NCI-H82 (cell line): ENCODE results near the gene ST3GAL6.

Experiments used
- DNase-seq: peaks from one replicate; lab custom pipeline; 2025; lab: John Stamatoyannopoulos, UW

The ST3GAL6 gene

DNA sequence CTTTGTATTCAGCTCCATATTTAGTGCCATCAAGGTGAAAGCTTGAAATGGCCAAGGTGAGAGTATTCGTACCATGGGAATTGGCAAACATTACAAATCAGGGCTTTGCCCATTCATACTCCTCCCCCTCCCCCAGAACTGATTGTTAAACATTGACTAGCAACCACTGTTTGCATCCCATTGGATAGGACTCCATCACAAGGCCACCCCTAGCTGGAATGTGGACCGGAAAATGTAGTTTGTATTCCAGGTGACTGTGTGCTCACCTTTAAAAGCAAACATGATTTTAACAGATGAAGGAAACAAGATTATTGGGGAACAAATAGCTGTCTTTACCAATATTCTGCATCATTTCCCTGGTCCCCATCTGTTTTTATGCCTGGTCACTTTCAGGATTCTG, 14.1 kb downstream of the ST3GAL6 start:
- no peak for DNase-seq

DNA sequence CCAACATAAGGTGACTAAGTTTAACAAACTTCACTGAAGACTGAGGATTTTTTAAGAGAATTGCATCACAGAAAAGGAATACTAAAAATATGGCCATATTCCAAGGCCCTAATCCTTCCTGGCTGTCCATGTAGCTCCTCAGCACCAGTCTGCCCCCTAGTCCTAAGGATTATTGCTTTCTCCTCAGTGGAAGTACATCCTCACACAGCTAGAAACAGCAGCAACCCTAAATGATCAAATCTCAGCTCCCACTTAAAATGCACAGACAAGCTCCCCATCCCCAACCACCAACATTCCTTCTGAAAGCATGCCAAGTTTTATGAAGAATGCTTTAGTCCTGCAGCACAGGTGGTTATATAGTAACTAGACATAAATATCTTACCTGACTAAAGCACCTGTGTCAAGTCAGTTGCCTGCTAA, 14.7 kb downstream of the ST3GAL6 start:
- no peak for DNase-seq

DNA sequence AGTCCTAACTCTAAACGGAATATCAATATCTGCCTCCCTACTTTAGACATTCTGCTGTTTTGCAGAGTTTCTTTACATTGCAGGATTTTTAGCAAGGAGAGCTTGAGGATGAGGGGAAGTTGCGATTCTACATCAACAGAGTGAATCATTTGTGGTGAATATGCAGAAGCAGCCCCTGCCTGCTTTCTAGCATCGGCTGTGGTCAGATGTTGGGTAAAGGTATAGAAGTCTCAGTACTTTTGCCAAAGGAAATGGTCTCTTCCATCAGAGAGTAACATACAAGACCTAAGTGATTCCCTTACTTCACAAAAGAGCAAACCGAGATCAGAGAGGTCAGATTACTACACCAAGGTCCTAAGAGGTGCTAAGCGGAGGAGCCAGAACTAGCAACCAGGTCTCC, 15.2 kb downstream of the ST3GAL6 start:
- no peak for DNase-seq

GRCh38 chr3:98778852-98779413, 15.8 kb downstream of the ST3GAL6 start:
- DNase-seq: no peak

DNA sequence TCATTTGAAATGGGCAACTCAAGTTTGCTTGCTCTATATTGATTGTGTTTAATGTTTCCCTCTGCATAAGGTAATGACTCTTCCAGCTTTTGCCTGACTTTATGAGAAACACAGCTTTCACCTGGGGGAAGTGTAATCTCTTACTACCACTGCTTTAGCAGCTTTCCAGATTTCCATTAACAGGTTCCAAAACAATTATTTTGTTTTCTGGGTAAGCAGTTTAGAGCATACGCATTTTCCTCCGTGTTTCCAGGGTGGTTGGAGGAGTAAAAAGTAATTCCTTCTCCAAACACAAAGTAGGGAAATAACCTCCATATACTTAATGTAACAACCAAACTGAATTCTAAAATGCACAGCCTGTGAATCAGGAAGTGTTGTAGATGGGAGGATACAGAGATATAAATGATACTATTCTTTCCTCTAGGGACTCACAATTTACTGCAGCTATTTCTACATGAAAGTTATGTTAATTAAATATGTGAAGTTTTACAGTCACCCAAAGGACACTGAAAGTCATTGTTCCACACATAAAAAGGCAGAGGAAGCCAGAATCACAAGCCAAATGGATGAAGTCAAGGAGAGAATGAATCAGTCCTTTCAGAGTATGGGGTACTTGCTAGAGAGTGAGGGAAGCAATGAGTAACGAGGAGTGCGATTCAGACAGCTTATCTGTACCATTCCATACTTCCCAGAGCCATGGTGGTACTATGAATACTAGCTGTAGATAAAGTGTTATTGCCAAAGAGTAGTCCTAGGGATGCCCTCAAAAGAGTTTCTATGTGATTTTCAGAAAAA, 16.6 kb downstream of the ST3GAL6 start:
- no peak for DNase-seq

- DNase-seq: no peak
These were observed 17.2 kb downstream of the ST3GAL6 start for GRCh38 chr3:98780343-98780742.

DNA sequence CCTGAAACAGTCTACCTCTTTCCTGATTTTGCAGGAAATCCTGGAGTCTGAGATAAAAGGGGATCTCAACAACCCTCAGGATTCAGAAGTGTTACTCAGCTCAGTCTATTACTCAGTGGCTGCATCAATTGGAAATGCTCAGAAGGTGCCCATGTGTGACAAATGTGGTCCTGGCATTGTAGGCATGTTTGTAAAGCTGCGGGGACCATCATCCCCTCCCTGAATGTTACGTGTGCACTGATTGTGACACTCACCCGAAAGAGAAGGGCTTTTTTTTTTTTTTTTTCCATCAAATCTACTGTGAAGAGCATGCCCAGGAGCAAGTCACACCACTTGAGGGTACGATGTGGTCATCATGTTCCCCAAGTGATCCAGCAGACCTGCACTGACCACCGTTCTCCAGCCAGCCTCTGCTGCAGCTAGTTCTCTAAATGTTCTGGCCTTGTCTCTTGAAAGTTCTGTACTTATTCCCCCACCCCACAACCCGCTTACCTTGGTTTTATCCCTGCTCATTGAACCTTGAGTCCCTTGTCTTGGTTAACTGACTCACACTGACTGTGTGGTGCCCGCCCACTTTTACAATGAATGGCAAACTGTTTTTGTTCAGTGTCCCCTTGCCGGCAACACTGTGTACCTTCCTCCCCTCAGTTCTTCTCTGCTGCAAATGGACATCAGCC, 19.8 kb downstream of the ST3GAL6 start:
- DNase-seq: no peak

- DNase-seq: no peak
These were observed 20.9 kb downstream of the ST3GAL6 start for GRCh38 chr3:98784042-98784441.

DNA sequence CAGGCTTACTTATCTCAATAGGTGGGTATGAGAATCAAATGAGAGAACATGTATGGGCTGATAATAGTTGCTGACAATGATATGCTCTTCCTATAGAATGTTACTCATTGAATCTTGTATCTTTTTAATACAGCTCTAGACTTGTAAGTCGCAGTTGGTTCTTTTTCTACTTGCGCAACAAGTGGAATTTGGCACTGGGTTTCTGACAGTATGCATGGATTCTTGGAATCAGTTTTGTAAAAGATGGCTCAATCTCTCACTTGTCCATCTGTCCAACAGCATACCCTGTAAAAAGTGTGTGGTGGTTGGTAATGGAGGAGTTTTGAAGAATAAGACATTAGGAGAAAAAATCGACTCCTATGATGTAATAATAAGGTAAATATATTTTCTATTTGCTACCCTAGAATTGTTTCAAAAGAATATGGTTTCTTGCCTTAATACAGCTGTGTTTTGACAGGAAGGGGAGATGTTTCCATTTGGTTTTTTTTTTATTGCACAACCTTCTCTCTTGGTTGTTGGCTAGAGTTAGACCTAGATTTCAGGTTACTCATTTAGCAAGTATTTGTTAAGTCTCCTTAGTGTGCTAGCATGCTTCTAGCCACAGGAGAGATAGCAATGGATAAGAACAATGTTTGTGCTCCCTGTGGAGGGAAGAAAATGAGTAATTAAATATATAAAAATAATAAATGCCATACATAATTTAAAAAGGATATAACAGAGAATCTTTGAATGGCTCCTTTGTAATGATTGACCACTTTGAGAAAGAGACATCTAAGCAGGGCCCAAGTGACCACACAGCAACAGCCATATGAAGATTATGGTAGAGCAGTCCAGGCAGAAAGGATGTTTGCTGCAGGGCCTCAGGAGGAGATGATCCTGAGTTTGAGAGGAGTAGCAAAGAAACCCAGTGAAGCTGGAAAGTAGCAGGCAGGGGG, 21.8 kb downstream of the ST3GAL6 start:
- DNase-seq: no peak

- DNase-seq: no peak
These were observed 23.3 kb downstream of the ST3GAL6 start for GRCh38 chr3:98786364-98787006.

DNA sequence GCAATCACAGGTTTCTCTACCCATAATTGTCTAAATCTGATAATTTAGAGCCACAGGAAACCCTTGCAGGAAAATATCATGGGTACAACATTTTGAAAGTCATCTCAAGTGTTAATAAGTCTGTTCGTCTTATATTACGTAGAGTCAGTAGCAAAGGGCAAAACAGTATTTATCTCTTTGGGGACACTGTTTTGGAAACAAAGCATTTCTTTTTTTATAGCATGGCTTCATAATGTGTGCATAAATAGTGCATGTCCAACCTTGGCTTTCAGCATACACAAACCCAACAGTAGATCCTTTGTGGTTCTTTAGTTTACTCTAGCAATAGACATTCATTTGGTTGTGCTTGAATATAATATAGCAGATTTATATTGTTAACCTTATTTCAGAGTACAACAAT, 24.0 kb downstream of the ST3GAL6 start:
- no peak for DNase-seq

DNA sequence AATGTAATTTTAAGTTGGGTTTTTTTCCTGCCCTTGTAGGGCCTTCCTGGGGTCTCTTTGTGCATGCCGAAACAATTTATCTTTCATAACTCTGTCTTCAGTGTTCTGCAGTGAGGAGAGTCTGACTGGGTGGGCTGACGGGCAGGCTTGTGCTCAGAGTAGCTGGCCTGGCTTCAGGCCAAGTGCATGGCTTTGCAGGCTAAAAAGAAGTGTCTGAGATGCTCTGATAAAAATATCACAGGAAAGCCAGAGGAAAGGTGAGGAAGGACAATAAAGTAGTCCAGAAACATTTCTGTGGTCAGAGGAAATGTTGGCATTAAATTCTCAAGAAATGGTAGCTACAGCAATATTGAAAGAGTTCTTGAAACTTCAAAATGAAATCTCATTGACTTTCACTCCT, 25.5 kb downstream of the ST3GAL6 start:
- DNase-seq: peak; percentile 11

- DNase-seq: no peak
These were observed 28.5 kb downstream of the ST3GAL6 start for GRCh38 chr3:98791341-98792325.

DNA sequence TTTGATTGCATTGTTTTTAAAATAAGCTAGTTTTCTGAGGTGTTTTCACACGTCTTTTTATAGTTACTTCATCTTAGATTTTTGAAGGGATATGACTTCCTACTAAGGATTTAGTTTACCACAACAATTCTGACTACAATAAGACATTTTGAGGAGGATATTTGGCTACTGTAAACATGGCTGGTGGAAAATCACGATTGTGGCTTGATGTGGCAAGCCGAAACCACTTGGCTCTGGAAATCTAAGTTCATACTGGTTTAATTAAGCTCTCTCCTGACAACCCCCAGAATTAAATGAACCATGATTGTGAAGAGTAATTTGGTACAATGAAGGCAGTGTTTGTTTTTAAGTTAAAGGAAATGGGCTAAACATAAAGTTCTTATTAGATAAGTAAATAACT, 30.8 kb downstream of the ST3GAL6 start:
- no peak for DNase-seq

- no peak for DNase-seq
These were observed 33.2 kb downstream of the ST3GAL6 start for GRCh38 chr3:98796334-98796733.

DNA sequence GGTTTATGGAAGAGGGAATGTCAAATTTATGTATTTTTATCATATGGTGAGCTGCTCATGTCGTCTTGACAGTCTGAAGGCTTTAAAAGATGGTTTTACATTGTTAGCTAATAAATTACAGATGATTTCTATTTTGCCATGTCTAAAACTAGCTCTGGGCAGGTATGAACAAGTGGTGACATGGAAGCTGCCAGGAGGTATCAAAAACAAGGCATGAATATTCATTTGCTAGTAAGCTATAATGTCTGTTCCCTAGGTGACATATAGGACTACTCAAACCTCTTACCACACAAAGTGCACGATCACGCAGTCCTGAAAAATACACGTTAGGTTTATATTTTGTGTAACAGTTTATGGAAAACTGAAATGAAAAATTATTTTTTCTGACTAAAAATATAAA, 34.8 kb downstream of the ST3GAL6 start:
- DNase-seq: no peak

DNA sequence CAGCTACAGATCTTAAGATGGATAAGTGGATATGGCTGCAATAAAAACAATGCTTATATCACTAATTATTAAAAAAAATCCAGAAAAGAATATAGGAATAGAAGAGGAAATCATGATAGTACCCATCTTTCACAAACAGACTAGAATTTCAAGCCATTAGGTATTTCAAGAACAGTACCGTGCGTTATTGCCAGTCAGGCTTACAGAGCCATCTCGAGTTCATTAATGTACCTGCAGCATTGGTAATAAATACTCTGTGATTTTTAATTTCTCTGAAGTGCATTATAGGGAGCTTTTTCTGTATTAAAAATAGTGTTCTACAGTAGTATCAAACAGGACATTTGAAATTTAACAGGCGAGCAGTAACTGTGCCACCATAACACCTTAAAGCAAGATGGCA, 35.7 kb downstream of the ST3GAL6 start:
- no peak for DNase-seq

DNA sequence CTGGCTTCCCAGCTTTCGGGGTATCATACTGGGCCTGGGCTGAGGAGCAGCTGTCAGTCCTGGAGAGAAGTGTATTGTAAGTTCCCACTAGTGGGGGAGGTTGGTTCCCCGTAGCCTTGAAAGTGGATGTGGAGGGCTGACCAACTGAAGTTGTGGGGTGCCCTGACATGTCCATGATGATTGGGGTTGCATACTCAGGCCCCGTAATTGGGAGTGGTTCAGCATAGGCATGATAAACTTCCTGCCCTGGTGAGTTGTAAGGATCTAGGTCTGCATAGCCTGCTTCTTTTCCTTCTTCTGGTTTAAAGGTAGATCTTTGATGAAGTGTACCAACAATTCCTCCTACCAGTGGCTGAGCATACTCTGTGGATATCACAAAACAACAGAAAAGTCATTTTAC, 36.3 kb downstream of the ST3GAL6 start:
- DNase-seq: no peak

DNA sequence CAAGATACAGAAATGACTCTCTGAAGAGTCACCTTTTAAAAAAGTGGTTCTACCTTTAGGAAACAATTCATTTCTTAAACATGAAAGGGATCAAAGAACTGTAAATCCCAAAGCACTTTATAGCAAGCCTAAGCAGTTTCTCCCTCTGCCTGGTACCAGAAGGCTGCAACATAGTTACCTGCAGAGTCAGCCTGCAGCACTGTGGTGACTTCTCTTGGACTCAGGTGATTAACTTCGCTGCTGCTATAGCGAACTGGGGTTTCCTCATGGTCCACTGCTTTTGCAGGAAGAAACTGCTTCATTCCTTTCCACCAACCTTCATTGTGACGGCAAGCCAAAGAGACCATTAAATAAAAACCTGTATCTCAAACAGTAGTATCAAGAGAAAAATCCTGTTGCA, 37.3 kb downstream of the ST3GAL6 start:
- no peak for DNase-seq

DNA sequence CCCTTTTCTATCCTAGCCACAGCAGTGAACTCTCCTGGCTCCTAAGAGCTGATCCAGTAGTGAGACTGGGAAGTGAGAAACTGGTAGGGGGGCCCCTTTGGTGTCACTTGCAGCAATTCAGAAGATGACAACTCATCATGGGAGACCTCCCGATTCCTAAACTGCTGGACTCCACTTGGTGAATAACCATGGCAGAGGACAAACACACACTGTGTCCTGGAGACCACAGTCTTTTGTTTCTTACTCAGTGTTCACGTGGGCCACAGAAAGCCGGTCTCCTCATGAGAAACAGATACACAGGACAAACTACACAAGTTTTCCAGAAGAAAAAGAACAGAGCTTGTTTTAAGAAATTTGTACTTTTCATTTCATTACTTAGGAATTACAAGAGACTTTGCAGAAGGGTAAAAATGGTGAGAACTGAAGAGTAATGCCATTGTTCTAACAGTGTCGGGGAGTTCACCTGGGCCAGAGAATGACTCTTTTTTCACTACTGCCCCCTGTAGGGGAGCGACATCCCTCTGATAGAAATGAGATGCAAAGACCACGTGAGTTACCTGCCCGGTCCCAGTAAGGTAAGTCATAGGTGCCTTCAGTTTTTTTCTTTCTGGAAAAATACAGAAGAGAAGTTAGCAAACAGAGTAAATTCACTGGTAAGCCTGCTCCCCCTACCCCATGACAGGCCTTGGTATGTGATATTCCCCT, 38.1 kb downstream of the ST3GAL6 start:
- no peak for DNase-seq
